ENCODE results near the gene KRTAP5-2. TPM values are rescaled to one million over a fixed set of nuclear protein-coding genes. Genes with fewer than 3 reads are reported as not detected.

KRTAP5-2 gene
- total and polyA plus RNA-seq, 8 donors = not detected

DNA sequence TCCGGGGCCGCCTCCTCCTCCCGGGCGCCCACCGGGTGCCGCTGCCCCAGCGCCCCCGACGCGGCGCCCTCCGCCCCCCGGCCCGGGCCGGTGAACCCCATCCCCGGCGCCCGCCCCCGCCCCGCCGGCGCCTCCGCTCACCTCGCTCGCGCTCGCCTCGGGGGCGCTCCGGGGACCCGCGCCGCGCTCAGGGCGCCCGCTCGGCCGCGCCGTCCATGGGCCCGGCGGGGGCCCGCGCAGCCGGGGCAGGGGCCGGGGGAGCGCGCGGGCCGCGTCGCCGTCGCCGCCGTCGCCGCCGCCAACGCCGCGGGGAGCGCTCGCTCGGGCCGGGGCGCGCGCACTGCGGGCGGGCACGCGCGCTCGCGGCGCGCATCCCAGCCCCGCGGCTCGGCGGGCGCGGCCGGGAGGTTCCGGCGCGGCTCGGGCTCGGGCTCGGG is 26.3 kb downstream of the KRTAP5-2 start:
- intact Hi-C loops (cut with DNase I) = no loop called here
- Histone ChIP-seq H3K36me3 (no peaks in the 10 kb centered on the region), H3K4me3 (peak overlapping the region; percentile 47 to 48), H3K9me3 (no peaks in the 10 kb centered on the region), H3K4me1 (peaks cover 8 to 34% of the 10 kb centered on the region in 2 donors), H3K27me3 (peaks cover 3 to 81% of the 10 kb centered on the region in 2 donors), H3K27ac (no peak overlapping the region)
- TF ChIP-seq, protein P1, sequence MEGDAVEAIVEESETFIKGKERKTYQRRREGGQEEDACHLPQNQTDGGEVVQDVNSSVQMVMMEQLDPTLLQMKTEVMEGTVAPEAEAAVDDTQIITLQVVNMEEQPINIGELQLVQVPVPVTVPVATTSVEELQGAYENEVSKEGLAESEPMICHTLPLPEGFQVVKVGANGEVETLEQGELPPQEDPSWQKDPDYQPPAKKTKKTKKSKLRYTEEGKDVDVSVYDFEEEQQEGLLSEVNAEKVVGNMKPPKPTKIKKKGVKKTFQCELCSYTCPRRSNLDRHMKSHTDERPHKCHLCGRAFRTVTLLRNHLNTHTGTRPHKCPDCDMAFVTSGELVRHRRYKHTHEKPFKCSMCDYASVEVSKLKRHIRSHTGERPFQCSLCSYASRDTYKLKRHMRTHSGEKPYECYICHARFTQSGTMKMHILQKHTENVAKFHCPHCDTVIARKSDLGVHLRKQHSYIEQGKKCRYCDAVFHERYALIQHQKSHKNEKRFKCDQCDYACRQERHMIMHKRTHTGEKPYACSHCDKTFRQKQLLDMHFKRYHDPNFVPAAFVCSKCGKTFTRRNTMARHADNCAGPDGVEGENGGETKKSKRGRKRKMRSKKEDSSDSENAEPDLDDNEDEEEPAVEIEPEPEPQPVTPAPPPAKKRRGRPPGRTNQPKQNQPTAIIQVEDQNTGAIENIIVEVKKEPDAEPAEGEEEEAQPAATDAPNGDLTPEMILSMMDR (IDR thresholded peaks at IDR 0.05) = no peak
- DNase-seq (peak in 1 of 4 donors; percentile 68), ATAC-seq (no peak)

DNA sequence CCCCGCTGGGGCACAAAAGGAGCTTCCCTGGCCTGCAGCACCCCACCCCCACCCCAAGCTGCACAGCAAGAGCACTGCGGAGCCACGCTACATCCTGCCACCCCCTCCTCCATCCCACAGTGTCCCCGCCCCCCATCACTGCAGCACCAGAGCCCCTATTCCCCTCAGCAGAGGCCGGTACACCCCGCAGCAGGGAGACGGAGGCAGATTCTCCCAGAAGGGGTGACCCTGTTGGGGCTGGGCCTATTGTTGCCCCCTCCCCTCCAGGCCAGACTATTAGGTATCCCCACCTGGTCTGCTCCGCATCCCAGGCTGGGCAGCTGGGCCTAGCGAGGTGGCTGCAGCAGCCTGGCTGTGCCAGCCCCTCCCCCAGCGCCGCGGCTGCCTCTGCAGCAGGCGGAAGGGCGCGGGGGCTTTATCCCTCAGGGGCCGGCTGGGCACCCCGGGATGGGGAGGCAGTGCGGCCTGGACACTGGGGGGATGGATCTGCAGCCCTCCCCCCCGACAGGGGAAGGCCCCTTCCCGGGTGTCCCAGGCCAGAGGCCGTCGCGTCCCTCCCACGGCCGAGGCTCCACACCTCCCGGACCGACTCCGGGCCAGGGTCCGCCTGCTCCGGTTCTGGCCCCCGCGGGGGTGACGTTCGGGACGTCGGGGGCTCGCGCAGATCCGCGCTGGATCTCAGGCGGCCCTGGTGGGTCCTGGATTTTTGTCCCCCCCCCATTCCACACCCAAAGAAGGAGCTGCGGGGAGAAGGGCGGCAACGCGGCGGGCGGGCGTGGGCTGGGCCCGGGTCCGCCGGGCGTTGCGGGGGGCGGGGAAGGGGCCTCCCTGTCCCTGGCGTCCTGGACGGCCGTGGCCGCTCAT is 27.0 kb downstream of the KRTAP5-2 start:
- Histone ChIP-seq H3K4me3 (peak overlapping the region; percentile 47 to 48), H3K4me1 (peaks cover 8 to 34% of the 10 kb centered on the region in 2 donors), H3K9me3 (no peaks in the 10 kb centered on the region), H3K27me3 (peaks cover 3 to 76% of the 10 kb centered on the region in 2 donors), H3K27ac (peak overlapping the region in 1 of 2 donors; percentile 13), H3K36me3 (no peaks in the 10 kb centered on the region)
- ATAC-seq = no peak
- intact Hi-C loops (cut with DNase I) = no loop called here
- TF ChIP-seq, protein P1 (IDR thresholded peaks at IDR 0.05) = no peak
- peak in 2 of 4 donors; percentile 30 to 74 for DNase-seq

DNA sequence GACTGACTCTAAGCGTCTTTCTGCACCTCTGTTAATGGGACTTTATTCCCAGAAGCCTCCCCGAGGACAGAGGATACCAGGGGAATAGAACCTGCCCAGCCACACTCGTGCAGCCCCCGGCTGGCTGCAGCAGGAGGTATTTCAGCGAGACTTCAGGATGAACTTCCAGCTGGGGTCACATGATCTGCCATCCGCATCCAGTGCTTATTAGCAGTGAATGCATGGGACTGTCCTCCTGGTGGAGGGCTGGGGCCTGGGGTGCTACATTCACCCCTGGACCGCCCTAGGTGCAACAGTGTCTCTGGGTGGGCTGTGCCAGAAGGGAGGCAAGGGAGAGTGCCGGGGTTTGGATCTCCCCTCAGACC is 27.6 kb downstream of the KRTAP5-2 start:
- no peak for ATAC-seq
- H3K9me3 ChIP-seq = no peaks in the 10 kb centered on the region
- H3K27ac ChIP-seq = no peak overlapping the region
- peak in 1 of 4 donors; percentile 30 for DNase-seq
- TF ChIP-seq, protein P1 (IDR thresholded peaks at IDR 0.05) = no peak
- intact Hi-C loops (cut with DNase I) = no loop called here
- peak overlapping the region; percentile 47 to 48 for H3K4me3 ChIP-seq
- peaks cover 0 to 2% of the 10 kb centered on the region in 2 donors for H3K36me3 ChIP-seq
- H3K4me1 ChIP-seq = peaks cover 8 to 34% of the 10 kb centered on the region in 2 donors
- H3K27me3 ChIP-seq = peaks cover 3 to 72% of the 10 kb centered on the region in 2 donors

DNA sequence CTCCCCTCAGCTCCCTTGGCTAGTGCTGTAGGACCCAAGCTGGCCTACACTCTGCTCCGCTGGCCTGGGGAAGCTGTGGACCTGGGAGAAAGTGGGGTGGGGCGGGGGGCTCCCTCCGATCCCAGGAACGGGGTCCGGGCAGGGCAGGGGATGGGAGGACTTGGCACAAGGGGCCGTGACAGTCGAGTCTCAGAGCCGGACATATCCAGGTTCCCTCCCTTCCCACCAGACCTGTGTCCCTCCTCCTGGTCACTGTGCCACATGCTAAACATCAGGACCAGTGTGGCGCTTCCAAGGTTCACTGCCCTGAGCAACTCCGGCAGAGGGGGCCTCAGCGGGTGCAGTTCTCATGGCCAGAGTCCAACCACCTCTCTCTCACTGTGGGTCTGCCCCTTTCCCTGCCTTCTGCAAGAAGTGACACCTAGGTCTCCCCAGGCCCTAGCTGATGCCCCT is 28.1 kb downstream of the KRTAP5-2 start:
- Histone ChIP-seq H3K9me3 (no peaks in the 10 kb centered on the region), H3K27me3 (peaks cover 3 to 68% of the 10 kb centered on the region in 2 donors), H3K36me3 (peaks cover 0 to 5% of the 10 kb centered on the region in 2 donors), H3K4me3 (no peak overlapping the region), H3K27ac (no peak overlapping the region), H3K4me1 (peaks cover 8 to 34% of the 10 kb centered on the region in 2 donors)
- intact Hi-C loops (cut with DNase I) = no loop called here
- peak in 1 of 4 donors; percentile 31 for DNase-seq
- ATAC-seq = no peak
- TF ChIP-seq, protein P1 (IDR thresholded peaks at IDR 0.05) = no peak

DNA sequence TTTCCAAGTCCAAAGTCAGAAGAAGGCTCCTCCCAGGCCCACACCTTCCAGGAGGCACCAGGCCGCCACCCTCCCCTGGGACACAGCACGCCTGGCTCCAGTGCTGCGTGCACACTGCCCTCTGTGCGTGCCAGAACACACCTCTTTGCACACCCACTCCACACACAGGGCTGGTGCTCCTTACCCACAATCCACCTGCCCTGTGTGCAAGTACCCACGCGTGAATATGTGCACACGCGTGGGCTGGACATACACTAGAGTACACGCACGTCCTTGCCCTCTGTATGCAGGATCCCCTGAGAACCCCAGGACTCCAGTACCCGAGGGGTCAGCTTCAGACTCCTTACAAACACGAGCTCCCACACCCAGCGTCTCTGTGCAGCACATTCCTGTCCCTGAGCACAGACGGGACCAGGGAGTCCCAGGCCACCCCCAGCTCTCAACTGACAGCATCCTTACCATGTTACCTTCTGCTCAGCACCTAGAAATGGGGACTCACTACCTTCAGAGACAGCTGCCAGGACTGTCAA is 28.8 kb downstream of the KRTAP5-2 start:
- H3K9me3 ChIP-seq = no peaks in the 10 kb centered on the region
- H3K36me3 ChIP-seq = peaks cover 0 to 5% of the 10 kb centered on the region in 2 donors
- peaks cover 3 to 67% of the 10 kb centered on the region in 2 donors for H3K27me3 ChIP-seq
- intact Hi-C loops (cut with DNase I) = no loop called here
- no peak overlapping the region for H3K27ac ChIP-seq
- H3K4me1 ChIP-seq = peaks cover 6 to 30% of the 10 kb centered on the region in 2 donors
- H3K4me3 ChIP-seq = no peak overlapping the region
- peak in 1 of 4 donors; percentile 74 for DNase-seq
- ATAC-seq = no peak
- TF ChIP-seq, protein P1 (IDR thresholded peaks at IDR 0.05) = no peak

Measured in left lung (tissue), 10 donors.